Neuronal stem cell (in vitro differentiated cells): ENCODE results near the gene LSM14A.

Source experiments
- DNase-seq: peaks from one replicate; pipeline ENCODE4 v3.0.0-alpha.2; 2013; ENCODE audit warnings: low spot score
- H2AFZ ChIP-seq: one replicate; pipeline ENCODE4 v1.6.1; 2013; ENCODE audit warnings: mild to moderate bottlenecking, low read length, inconsistent platforms
- H2AK5ac ChIP-seq: 2 replicates; pipeline ENCODE4 v1.6.1; 2013; ENCODE audit warnings: low read depth, mild to moderate bottlenecking, inconsistent platforms, low read length, moderate library complexity, mixed read lengths
- H2BK120ac ChIP-seq: 2 replicates; pipeline ENCODE4 v1.6.1; 2013; ENCODE audit warnings: low read depth, mild to moderate bottlenecking, inconsistent platforms, low read length, moderate library complexity, mixed read lengths
- H2BK12ac ChIP-seq: one replicate; pipeline ENCODE4 v1.6.1; 2013; ENCODE audit warnings: low read length, inconsistent platforms
- H2BK15ac ChIP-seq: 2 replicates; pipeline ENCODE4 v1.6.1; 2013; ENCODE audit warnings: mild to moderate bottlenecking, low read length, inconsistent platforms, mixed read lengths
- H2BK5ac ChIP-seq: one replicate; pipeline ENCODE4 v1.6.1; 2013; ENCODE audit warnings: inconsistent platforms, mild to moderate bottlenecking, low read length, moderate library complexity
- H3K14ac ChIP-seq: one replicate; pipeline ENCODE4 v1.6.1; 2013; ENCODE audit warnings: low read length, inconsistent platforms
- H3K18ac ChIP-seq: 2 replicates; pipeline ENCODE4 v1.6.1; 2013; ENCODE audit warnings: low read length, inconsistent platforms
- H3K23ac ChIP-seq: 2 replicates; pipeline ENCODE4 v1.6.1; 2013; ENCODE audit warnings: low read depth, mild to moderate bottlenecking, mixed read lengths, low read length, inconsistent platforms; ENCODE audit not compliant: poor library complexity
- H3K27ac ChIP-seq: replicated peaks from 3 replicates; pipeline ENCODE4 v1.5.1; 2013; ENCODE audit warnings: low read length, inconsistent platforms
- H3K27me3 ChIP-seq, 3 experiments: 2 replicates each; pipeline ENCODE4 v1.6.1; 2013; ENCODE audit warnings: low read length in 3 of 3, mild to moderate bottlenecking in 2 of 3, inconsistent platforms in 1 of 3, low read depth in 1 of 3, mixed read lengths in 1 of 3, moderate library complexity in 1 of 3; ENCODE audit not compliant: control insufficient read depth in 3 of 3, insufficient read depth in 3 of 3
- H3K36me3 ChIP-seq, 2 donors: replicated peaks in 1 of 2; 2 replicates each; pipeline ENCODE4 v1.6.1; 2013; ENCODE audit warnings: low read length in 2 of 2; ENCODE audit not compliant: control insufficient read depth in 2 of 2, insufficient read depth in 2 of 2
- H3K4ac ChIP-seq: 2 replicates; pipeline ENCODE4 v1.6.1; 2013; ENCODE audit warnings: inconsistent platforms, mild to moderate bottlenecking, low read length, moderate library complexity
- H3K4me1 ChIP-seq, 2 donors: 1 replicate in 1 of 2; 2 replicates in 1 of 2; pipeline ENCODE4 v1.6.1; 2013; ENCODE audit warnings: low read length in 2 of 2, low read depth in 1 of 2; ENCODE audit not compliant: control insufficient read depth in 2 of 2, insufficient read depth in 1 of 2
- H3K4me2 ChIP-seq: one replicate; pipeline ENCODE4 v1.6.1; 2013; ENCODE audit warnings: mild to moderate bottlenecking, low read length, inconsistent platforms; ENCODE audit not compliant: insufficient read depth, poor library complexity, severe bottlenecking
- H3K4me3 ChIP-seq, 2 donors: 2 replicates each; pipeline ENCODE4 v1.5.1; 2013; ENCODE audit warnings: low read length in 2 of 2, mild to moderate bottlenecking in 2 of 2, inconsistent platforms in 1 of 2, moderate library complexity in 1 of 2
- H3K79me1 ChIP-seq: one replicate; pipeline ENCODE4 v1.6.1; 2013; ENCODE audit warnings: low read depth, mild to moderate bottlenecking, inconsistent platforms, low read length, moderate library complexity
- H3K9ac ChIP-seq: one replicate; pipeline ENCODE4 v1.6.1; 2013; ENCODE audit warnings: mild to moderate bottlenecking, low read depth, low read length, inconsistent platforms; ENCODE audit not compliant: poor library complexity
- H3K9me3 ChIP-seq, 2 donors: replicated peaks in 1 of 2; 2 replicates each; pipeline versions ENCODE3 to v1.6.1; 2013; ENCODE audit warnings: low read length in 2 of 2, mild to moderate bottlenecking in 2 of 2, inconsistent platforms in 1 of 2, low read depth in 1 of 2, mixed read lengths in 1 of 2, moderate library complexity in 1 of 2; ENCODE audit not compliant: control insufficient read depth in 2 of 2, insufficient read depth in 1 of 2
- H4K8ac ChIP-seq: one replicate; pipeline ENCODE4 v1.6.1; 2013; ENCODE audit warnings: low read depth, mild to moderate bottlenecking, inconsistent platforms, low read length, moderate library complexity
- H4K91ac ChIP-seq: one replicate; pipeline ENCODE4 v1.6.1; 2013; ENCODE audit warnings: low read length, low read depth, mild to moderate bottlenecking, inconsistent platforms; ENCODE audit not compliant: poor library complexity
- WGBS, 2 donors: extraction: QIAGEN DNeasy Blood & Tissue Kit; methylation state at CpG; one replicate each; pipeline ENCODE4 v1.1.7; 2013; ENCODE audit warnings: missing lambda C conversion rate in 2 of 2, mixed read lengths in 1 of 2; ENCODE audit not compliant: insufficient read length in 2 of 2, insufficient replicate concordance in 1 of 2; ENCODE audit errors: extremely low coverage in 2 of 2; 5-methylcytosine and 5-hydroxymethylcytosine counted together

The LSM14A gene

GRCh38 chr19:34149873-34150272, 22.4 kb upstream of the LSM14A start:
- no peak for DNase-seq
- no peak overlapping the region for H3K23ac ChIP-seq
- no peak overlapping the region for H3K9ac ChIP-seq
- H4K91ac ChIP-seq, result no peak overlapping the region
- H3K79me1 ChIP-seq, result no peaks in the 10 kb centered on the region
- no peak overlapping the region for H2BK5ac ChIP-seq
- no peaks in the 10 kb centered on the region for H3K9me3 ChIP-seq
- H3K4me3 ChIP-seq, result no peak overlapping the region
- no peak overlapping the region for H2AFZ ChIP-seq
- no peaks in the 10 kb centered on the region for H3K36me3 ChIP-seq
- no peak overlapping the region for H2BK12ac ChIP-seq
- no peak overlapping the region for H3K4ac ChIP-seq
- no peak overlapping the region for H4K8ac ChIP-seq
- H3K4me1 ChIP-seq, result no peaks in the 10 kb centered on the region
- H2BK15ac ChIP-seq, result no peak overlapping the region
- H3K14ac ChIP-seq, result no peak overlapping the region
- no peak overlapping the region for H3K4me2 ChIP-seq
- H2AK5ac ChIP-seq, result no peak overlapping the region
- H3K27ac ChIP-seq, result no peak overlapping the region
- no CpG with 5 or more reads among the region's 5 CpGs for WGBS, 2 donors
- H3K27me3 ChIP-seq, result peaks cover 0 to 5% (median 1%) of the 10 kb centered on the region in 3 experiments
- no peak overlapping the region for H2BK120ac ChIP-seq
- no peak overlapping the region for H3K18ac ChIP-seq

- H3K36me3 ChIP-seq, result no peaks in the 10 kb centered on the region
- no peak overlapping the region for H3K14ac ChIP-seq
- H4K91ac ChIP-seq, result no peak overlapping the region
- no peaks in the 10 kb centered on the region for H3K9me3 ChIP-seq
- H3K9ac ChIP-seq, result no peak overlapping the region
- no peak for DNase-seq
- H3K23ac ChIP-seq, result no peak overlapping the region
- no peak overlapping the region for H2AK5ac ChIP-seq
- H2BK5ac ChIP-seq, result no peak overlapping the region
- no peak overlapping the region for H3K18ac ChIP-seq
- no peaks in the 10 kb centered on the region for H3K79me1 ChIP-seq
- no peaks in the 10 kb centered on the region for H3K4me1 ChIP-seq
- no peak overlapping the region for H3K4ac ChIP-seq
- no peak overlapping the region for H2AFZ ChIP-seq
- H2BK12ac ChIP-seq, result no peak overlapping the region
- no peak overlapping the region for H3K27ac ChIP-seq
- no peak overlapping the region for H4K8ac ChIP-seq
- no peak overlapping the region for H3K4me2 ChIP-seq
- no CpG with 5 or more reads among the region's 4 CpGs for WGBS, 2 donors
- H2BK15ac ChIP-seq, result no peak overlapping the region
- H3K4me3 ChIP-seq, result no peak overlapping the region
- peaks cover 0 to 6% (median 1%) of the 10 kb centered on the region in 3 experiments for H3K27me3 ChIP-seq
- no peak overlapping the region for H2BK120ac ChIP-seq
Observed at GRCh38 chr19:34150558-34150957, 21.7 kb upstream of the LSM14A start.

- no peak overlapping the region for H3K4me2 ChIP-seq
- no peak for DNase-seq
- no peak overlapping the region for H2AK5ac ChIP-seq
- H3K36me3 ChIP-seq, result no peaks in the 10 kb centered on the region
- peaks cover 0 to 6% (median 1%) of the 10 kb centered on the region in 3 experiments for H3K27me3 ChIP-seq
- H3K9ac ChIP-seq, result no peak overlapping the region
- no peak overlapping the region for H3K4ac ChIP-seq
- no peak overlapping the region for H2BK12ac ChIP-seq
- no peak overlapping the region for H2BK15ac ChIP-seq
- no peak overlapping the region for H4K8ac ChIP-seq
- H2AFZ ChIP-seq, result no peak overlapping the region
- H2BK5ac ChIP-seq, result no peak overlapping the region
- H3K18ac ChIP-seq, result no peak overlapping the region
- no peaks in the 10 kb centered on the region for H3K79me1 ChIP-seq
- no peak overlapping the region for H3K4me3 ChIP-seq
- WGBS, 2 donors, result no CpG with 5 or more reads among the region's 5 CpGs
- H4K91ac ChIP-seq, result no peak overlapping the region
- no peak overlapping the region for H3K23ac ChIP-seq
- H3K9me3 ChIP-seq, result no peaks in the 10 kb centered on the region
- H3K4me1 ChIP-seq, result no peaks in the 10 kb centered on the region
- H3K14ac ChIP-seq, result no peak overlapping the region
- H3K27ac ChIP-seq, result no peak overlapping the region
- H2BK120ac ChIP-seq, result no peak overlapping the region
Observed at GRCh38 chr19:34151439-34151838, 20.9 kb upstream of the LSM14A start.

- Histone ChIP-seq H3K27me3 (peaks cover 0 to 3% (median 1%) of the 10 kb centered on the region in 3 experiments), H4K8ac (no peak overlapping the region), H2AK5ac (no peak overlapping the region), H3K4me1 (no peaks in the 10 kb centered on the region), H3K9me3 (no peaks in the 10 kb centered on the region), H2BK15ac (no peak overlapping the region), H2AFZ (no peak overlapping the region), H3K4me2 (no peak overlapping the region), H2BK120ac (no peak overlapping the region), H2BK12ac (no peak overlapping the region), H3K36me3 (no peaks in the 10 kb centered on the region), H3K79me1 (no peaks in the 10 kb centered on the region), H3K9ac (no peak overlapping the region), H2BK5ac (no peak overlapping the region), H3K23ac (no peak overlapping the region), H4K91ac (no peak overlapping the region), H3K4me3 (no peak overlapping the region), H3K14ac (no peak overlapping the region), H3K18ac (no peak overlapping the region), H3K27ac (no peak overlapping the region), H3K4ac (no peak overlapping the region)
- no CpG with 5 or more reads among the region's 2 CpGs for WGBS, 2 donors
- no peak for DNase-seq
Observed at GRCh38 chr19:34154401-34154800, 17.9 kb upstream of the LSM14A start.
